ENCODE measurements around the gene ZFR2. TPM values are rescaled to one million over a fixed set of nuclear protein-coding genes. Genes with fewer than 3 reads are reported as not detected.

Gene ZFR2
- total RNA-seq, 2 experiments from 2014 or later = 0.73 to 0.82 TPM

GRCh38 chr19:3788996-3789778 lies 79.7 kb downstream of the ZFR2 start:
- Histone ChIP-seq H3K4me3 (ENCODE audit: low read length) (no peak overlapping the region), H3K27me3 (ENCODE audit: control insufficient read depth in 1 of 2, insufficient read depth in 2 of 2, low read length in 2 of 2) (no peaks in the 10 kb centered on the region), H3K9me3 (ENCODE audit: control insufficient read depth in 1 of 2, insufficient read depth in 1 of 2, low read length in 2 of 2) (peaks cover 0 to 14% of the 10 kb centered on the region in 2 experiments), H3K4me1 (ENCODE audit: insufficient read depth, low read length) (peaks cover 21% of the 10 kb centered on the region), H3K36me3 (ENCODE audit: insufficient read depth, low read length) (no peaks in the 10 kb centered on the region), H3K27ac (ENCODE audit: low read depth in 1 of 2, low read length in 2 of 2) (no peak overlapping the region)
- ATAC-seq (ENCODE audit: poor library complexity) (no peak), DNase-seq (peak in 2 of 14 experiments; percentile 41 to 76)
- Mint-ChIP-seq H3K36me3 (ENCODE audit: low read depth) (no peaks in the 10 kb centered on the region), H3K4me3 (peak overlapping the region; percentile 38), H3K27me3 (no peaks in the 10 kb centered on the region), H3K9me3 (no peaks in the 10 kb centered on the region), H3K27ac (no peak overlapping the region), H3K4me1 (ENCODE audit: low read depth) (peaks cover 4% of the 10 kb centered on the region)
- intact Hi-C loops (cut with DNase I, micrococcal nuclease) = no loop called here
- CTCF ChIA-PET = interaction anchor here (0.7 kb wide), 1 partner anchor 480 kb away, joined by 4 read pairs; no protein-coding TSS in a partner anchor
- no peak for TF ChIP-seq CTCF (IDR thresholded peaks at IDR 0.05)
- POLR2A ChIA-PET = no interaction called here

GRCh38 chr19:3785938-3786824 lies 82.7 kb downstream of the ZFR2 start, which contains the start of gene MATK:
Gene MATK, minus strand, starts transcription at chr19:3786381. Its CDS starts 1,246 bp downstream, at chr19:3785135.
- CTCF ChIA-PET = no interaction called here
- intact Hi-C loops (cut with DNase I, micrococcal nuclease) = no loop called here
- Histone ChIP-seq H3K4me1 (ENCODE audit: insufficient read depth, low read length) (peaks cover 21% of the 10 kb centered on the region), H3K36me3 (ENCODE audit: insufficient read depth, low read length) (peaks cover 4% of the 10 kb centered on the region), H3K27ac (ENCODE audit: low read depth in 1 of 2, low read length in 2 of 2) (no peak within 1 kb of the TSS), H3K4me3 (ENCODE audit: low read length) (peak within 1 kb of the TSS; percentile 57), H3K9me3 (ENCODE audit: control insufficient read depth in 1 of 2, insufficient read depth in 1 of 2, low read length in 2 of 2) (peaks cover 15 to 38% of the 10 kb centered on the region in 2 experiments), H3K27me3 (ENCODE audit: control insufficient read depth in 1 of 2, insufficient read depth in 2 of 2, low read length in 2 of 2) (no peaks in the 10 kb centered on the region)
- TF ChIP-seq CTCF (IDR thresholded peaks at IDR 0.05) = no peak
- Mint-ChIP-seq H3K36me3 (ENCODE audit: low read depth) (peaks cover 15% of the 10 kb centered on the region), H3K4me1 (ENCODE audit: low read depth) (peaks cover 8% of the 10 kb centered on the region), H3K4me3 (peak within 1 kb of the TSS; percentile 77), H3K27ac (no peak within 1 kb of the TSS), H3K9me3 (peaks cover 4% of the 10 kb centered on the region), H3K27me3 (no peaks in the 10 kb centered on the region)
- ATAC-seq (ENCODE audit: poor library complexity) = peak; percentile 31
- peak in 4 of 14 experiments; percentile 7 to 54 (median 38) for DNase-seq
- POLR2A ChIA-PET = interaction anchor here (1.4 to 1.6 kb wide), 2 partner anchors 24 to 26 kb away, joined by 4 to 5 read pairs; partner anchors contain the start of gene MRPL54

- Mint-ChIP-seq H3K27me3 (no peaks in the 10 kb centered on the region), H3K9me3 (peaks cover 4% of the 10 kb centered on the region), H3K4me3 (peak overlapping the region; percentile 77), H3K27ac (no peak overlapping the region), H3K4me1 (ENCODE audit: low read depth) (peaks cover 8% of the 10 kb centered on the region), H3K36me3 (ENCODE audit: low read depth) (peaks cover 19% of the 10 kb centered on the region)
- Histone ChIP-seq H3K27ac (ENCODE audit: low read depth in 1 of 2, low read length in 2 of 2) (no peak overlapping the region), H3K4me1 (ENCODE audit: insufficient read depth, low read length) (peaks cover 21% of the 10 kb centered on the region), H3K27me3 (ENCODE audit: control insufficient read depth in 1 of 2, insufficient read depth in 2 of 2, low read length in 2 of 2) (no peaks in the 10 kb centered on the region), H3K9me3 (ENCODE audit: control insufficient read depth in 1 of 2, insufficient read depth in 1 of 2, low read length in 2 of 2) (peaks cover 17 to 38% of the 10 kb centered on the region in 2 experiments), H3K36me3 (ENCODE audit: insufficient read depth, low read length) (peaks cover 4% of the 10 kb centered on the region), H3K4me3 (ENCODE audit: low read length) (peak overlapping the region; percentile 57)
- DNase-seq (peak in 3 of 14 experiments; percentile 14 to 43 (median 41)), ATAC-seq (ENCODE audit: poor library complexity) (peak; percentile 35)
- TF ChIP-seq CTCF (IDR thresholded peaks at IDR 0.05) = no peak
- ChIA-PET POLR2A (interaction anchor here (1.1 kb wide), 2 partner anchors 23 to 26 kb away, joined by 3 to 4 read pairs; partner anchors contain the start of gene MRPL54), CTCF (no interaction called here)
- intact Hi-C loops (cut with DNase I, micrococcal nuclease) = no loop called here
Measured at GRCh38 chr19:3785451-3785937, 83.3 kb downstream of the ZFR2 start.
